NCI-H1694 (cell line): ENCODE data around the gene TIGIT.
A peak's percentile ranks its signal among the peaks of the same experiment; 100 is the strongest.
"Not testable (repeated sequence)": the region's sequence is repeated elsewhere in the genome, so short reads cannot be mapped to it uniquely, and the experiment has no call there.

Experiments
- DNase-seq: peaks from one replicate; lab custom pipeline; 2025; lab: John Stamatoyannopoulos, UW

TIGIT gene

GRCh38 chr3:114293838-114294535 is at the start of gene TIGIT:
Gene TIGIT (plus strand): TSS chr3:114294028. CDS start chr3:114294062, 34 bp downstream.
- no peak for DNase-seq

GRCh38 chr3:114252954-114253353 is 40.9 kb upstream of the TIGIT start:
- DNase-seq = no peak

GRCh38 chr3:114253505-114253904 is 40.3 kb upstream of the TIGIT start:
- DNase-seq = no peak

GRCh38 chr3:114259566-114259965 is 34.3 kb upstream of the TIGIT start:
- DNase-seq = no peak

GRCh38 chr3:114260152-114260551 is 33.7 kb upstream of the TIGIT start:
- no peak for DNase-seq

GRCh38 chr3:114270019-114270418 is 23.8 kb upstream of the TIGIT start:
- DNase-seq = no peak

DNA sequence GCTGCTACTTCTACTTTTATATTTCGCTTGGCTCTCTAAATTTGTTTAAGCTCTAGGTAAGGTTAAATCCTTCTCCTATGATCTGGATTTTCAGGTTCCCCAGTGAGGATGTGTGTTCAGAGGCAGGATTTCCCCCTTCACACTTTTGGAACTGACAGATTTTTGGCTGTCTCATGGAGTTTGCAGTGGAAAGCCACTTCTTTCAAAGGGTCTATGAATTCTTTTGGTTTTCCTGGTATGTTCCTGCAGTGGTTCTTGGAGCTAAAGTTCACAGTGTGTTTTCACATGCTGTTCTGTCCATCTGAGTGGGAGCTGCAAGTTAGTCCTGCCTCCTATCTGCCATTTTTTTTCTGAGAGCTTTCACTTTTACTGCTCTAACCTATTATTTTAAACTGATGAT is 21.6 kb upstream of the TIGIT start:
- no peak for DNase-seq

DNA sequence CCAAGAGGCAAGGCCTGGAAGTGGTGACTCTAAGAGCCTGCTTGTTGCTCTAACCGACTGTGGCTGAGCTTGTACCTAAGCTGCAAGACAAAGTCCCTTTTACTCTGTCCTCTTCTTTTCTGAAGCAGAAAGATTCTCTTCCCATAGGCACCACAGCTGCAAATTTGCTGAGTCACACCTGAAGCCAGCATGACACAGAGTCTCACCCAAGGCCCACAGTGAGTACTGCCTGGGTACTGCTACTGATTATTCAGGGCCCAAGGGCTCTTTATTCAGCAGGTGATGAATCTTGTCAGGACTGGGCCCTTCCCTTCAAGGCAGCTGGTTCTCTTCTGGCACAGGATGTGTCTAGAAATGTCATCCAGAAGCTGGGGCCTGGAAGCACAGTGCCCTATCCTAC is 18.9 kb upstream of the TIGIT start:
- no peak for DNase-seq

DNA sequence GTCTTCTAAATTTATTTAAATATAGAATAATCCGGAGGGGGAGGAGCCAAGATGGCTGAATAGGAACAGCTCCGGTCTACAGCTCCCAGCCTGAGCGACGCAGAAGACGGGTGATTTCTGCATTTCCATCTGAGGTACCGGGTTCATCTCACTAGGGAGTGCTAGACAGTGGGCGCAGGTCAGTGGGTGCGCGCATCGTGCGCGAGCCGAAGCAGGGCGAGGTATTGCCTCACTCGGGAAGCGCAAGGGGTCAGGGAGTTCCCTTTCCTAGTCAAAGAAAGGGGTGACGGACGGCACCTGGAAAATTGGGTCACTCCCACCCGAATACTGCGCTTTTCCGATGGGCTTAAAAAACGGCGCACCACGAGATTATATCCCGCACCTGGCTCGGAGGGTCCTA is 17.0 kb upstream of the TIGIT start:
- DNase-seq = not testable (repeated sequence)

DNA sequence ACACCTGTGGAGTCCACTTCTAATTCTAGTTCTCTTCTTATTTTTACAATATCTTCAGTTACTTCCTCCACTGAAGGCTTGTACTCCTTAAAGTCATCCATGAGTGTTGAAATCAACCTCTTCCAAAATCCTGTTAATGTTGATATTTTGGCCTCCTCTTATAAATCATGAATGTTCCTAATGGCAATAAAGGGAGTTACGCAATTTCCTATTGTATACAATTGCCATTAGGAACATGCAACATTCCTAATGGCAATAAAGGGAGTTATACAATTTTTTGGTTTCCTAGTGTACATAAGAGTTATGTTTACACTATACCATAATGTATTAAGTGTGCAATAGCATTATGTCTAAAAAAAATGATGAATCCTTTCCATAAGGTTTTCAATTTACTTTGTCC is 9.2 kb upstream of the TIGIT start:
- no peak for DNase-seq

DNA sequence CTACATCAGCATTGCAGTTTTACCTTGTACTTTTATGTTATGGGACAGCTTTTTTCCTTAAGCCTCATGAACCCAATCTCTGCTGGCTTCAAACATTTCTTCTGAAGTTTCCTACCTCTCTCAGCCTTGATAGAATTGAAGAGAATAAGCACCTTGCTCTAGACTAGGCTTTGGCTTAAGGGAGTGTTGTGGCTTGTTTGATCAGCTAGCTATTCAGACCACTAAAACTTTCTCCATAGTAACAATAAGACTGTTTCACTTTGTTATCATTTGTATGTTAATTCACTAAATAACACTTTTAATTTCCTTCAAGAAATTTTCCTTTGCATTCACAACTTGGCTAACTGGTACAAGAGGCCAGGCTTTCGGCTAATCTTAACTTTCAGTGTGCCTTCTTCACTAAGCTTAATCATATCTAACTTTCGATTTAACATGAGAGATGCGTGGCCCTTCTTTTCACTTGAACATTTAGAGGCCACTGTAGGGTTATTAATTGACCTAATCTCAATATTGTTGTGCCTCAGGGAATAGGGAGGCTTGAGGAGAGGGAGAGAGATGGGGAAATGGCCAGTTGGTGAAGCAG is 8.1 kb upstream of the TIGIT start:
- DNase-seq = no peak

GRCh38 chr3:114286266-114286665 is 7.6 kb upstream of the TIGIT start:
- DNase-seq = no peak

DNA sequence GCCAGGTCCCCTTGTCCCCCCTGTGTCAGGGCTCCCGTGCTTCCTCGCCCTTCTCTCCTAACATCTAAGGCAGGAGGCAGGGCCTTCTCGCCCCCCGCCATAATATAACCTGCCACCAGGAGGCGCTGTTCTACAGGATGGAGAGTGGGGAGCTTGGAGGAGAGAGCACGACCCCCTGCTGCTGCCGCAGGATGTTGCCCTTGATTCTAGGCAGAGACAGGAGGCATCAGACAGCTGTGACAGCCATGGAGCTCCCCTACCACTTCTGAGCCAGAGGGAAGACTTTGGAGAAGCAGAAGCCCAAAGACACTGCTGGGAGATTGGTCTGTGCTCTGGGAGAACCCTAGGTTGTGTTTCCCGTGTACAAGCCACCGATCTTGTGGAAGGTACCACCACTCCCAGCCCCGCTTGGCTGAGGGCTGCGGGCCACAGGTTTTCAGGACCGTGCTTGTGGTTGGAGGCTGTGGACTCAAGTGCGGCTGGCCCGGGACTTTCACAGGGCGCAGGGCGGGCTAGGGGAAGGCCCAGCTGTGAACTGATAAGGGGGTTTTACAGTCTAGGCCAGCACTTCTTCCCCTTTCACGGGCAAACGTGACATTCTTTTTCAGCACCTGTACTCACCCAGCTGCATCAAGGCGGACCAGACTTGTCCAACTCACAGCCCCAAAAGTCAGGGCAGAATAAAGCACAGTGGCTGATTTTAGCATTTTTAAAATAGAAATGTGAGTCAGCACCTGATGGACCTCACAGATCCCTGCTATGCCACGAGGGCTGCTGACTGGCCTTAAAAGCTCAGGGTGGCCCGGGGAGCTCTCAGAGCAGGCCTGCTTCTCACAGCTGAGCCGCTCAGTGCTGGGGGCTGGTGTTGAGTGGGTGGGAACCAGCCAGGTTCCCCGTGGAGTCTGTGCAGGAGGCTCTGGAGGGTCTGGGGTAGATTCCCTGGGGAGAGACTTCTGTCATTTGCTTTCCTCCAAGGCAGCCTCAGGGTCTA is 2.6 kb upstream of the TIGIT start:
- peak; percentile 75 for DNase-seq

DNA sequence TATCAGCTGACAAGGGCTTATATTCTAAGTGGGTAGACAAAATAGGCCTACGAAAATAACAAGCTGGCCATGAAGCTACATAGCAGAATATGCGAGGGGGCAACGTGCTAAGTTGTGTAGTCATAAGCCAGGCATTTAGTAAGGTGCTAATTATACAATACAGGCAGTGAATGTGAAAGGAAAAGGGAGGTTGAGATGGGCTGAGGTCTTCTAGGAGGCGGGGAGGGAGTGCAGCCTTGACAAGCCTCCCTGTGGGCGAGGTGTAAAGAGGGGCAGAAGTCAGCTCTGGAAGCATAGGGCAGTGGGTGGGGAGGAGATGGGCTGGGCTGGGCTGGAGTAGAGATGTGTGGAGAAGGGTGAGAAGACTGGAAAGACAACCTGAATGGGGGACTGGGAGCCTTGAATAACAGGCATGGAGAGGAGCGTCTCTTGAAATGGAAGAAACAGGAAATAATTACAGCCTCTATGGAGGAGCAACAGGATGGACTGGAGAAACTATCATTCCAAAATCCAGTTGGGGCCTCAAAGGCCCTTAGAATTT is 1.2 kb downstream of the TIGIT start:
- no peak for DNase-seq

DNA sequence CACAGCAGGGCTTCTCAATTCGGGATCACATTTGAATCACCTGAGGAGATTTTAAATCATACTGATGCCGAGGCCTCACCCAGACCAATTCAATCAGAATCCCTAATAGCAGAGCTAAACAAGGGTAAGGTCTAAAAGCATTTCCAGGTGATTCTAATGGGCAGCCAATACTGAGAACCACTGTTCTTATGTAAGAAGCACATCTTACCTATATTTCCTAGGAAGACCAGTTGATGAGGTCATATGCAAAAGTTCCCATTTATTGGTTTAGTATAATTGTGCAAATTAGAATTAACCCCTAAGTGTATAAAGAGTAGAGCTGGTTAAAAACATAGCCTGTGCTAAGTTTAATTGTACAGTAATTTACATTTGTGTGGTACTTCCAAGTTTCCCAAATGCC is 2.1 kb downstream of the TIGIT start:
- no peak for DNase-seq

DNA sequence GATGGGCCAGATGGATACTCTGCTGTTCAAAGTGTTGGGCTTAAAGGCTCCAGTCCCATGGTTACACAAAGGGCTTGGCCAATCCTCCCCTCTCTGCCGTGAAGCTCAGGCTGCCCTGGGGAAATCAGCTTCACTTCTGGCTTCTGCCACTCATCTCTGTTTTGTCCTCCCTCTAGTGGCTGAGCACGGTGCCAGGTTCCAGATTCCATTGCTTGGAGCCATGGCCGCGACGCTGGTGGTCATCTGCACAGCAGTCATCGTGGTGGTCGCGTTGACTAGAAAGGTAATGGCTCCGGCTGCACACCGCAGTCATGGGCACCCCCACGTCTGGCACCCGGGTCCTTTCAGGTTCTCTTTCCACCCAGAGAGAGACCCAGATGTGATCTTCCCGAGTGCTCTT is 5.6 kb downstream of the TIGIT start:
- no peak for DNase-seq

- no peak for DNase-seq
These were observed 6.3 kb downstream of the TIGIT start for GRCh38 chr3:114299941-114300624.

- no peak for DNase-seq
These were observed 13.5 kb downstream of the TIGIT start for GRCh38 chr3:114307222-114307830.

- no peak for DNase-seq
These were observed 14.0 kb downstream of the TIGIT start for GRCh38 chr3:114307832-114308231.

- DNase-seq = no peak
These were observed 14.5 kb downstream of the TIGIT start for GRCh38 chr3:114308377-114308776.

- no peak for DNase-seq
These were observed 15.0 kb downstream of the TIGIT start for GRCh38 chr3:114308830-114309229.
